ENCODE results near the gene TUBB1.

DNA sequence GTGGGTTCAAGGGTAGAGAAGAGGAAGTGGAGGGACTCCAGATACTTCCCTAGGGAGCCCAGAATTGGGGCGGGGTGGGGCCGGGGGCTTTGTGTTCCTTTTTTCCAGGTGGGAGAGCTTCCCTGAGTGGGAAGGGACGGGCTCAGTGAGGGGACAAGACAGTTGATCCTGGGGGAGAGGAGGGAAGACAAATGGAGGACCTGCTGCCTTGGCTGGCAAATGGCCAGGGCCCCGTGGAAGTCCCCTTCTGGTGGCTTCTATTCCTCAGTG lies 14.8 kb upstream of the TUBB1 start:
- no peak for TF ChIP-seq POLR2A (IDR thresholded peaks at IDR 0.05; ENCODE audit: insufficient read depth in 1 of 2, low read depth in 2 of 2, low read length in 2 of 2)
- TF ChIP-seq AHR (CRISPR knock-in tag; IDR thresholded peaks at IDR 0.05) = no peak
- TF ChIP-seq U2AF1 (optimal IDR thresholded peaks at IDR 0.05; ENCODE audit: low read depth, low read length) = no peak
- TF ChIP-seq, protein P1, sequence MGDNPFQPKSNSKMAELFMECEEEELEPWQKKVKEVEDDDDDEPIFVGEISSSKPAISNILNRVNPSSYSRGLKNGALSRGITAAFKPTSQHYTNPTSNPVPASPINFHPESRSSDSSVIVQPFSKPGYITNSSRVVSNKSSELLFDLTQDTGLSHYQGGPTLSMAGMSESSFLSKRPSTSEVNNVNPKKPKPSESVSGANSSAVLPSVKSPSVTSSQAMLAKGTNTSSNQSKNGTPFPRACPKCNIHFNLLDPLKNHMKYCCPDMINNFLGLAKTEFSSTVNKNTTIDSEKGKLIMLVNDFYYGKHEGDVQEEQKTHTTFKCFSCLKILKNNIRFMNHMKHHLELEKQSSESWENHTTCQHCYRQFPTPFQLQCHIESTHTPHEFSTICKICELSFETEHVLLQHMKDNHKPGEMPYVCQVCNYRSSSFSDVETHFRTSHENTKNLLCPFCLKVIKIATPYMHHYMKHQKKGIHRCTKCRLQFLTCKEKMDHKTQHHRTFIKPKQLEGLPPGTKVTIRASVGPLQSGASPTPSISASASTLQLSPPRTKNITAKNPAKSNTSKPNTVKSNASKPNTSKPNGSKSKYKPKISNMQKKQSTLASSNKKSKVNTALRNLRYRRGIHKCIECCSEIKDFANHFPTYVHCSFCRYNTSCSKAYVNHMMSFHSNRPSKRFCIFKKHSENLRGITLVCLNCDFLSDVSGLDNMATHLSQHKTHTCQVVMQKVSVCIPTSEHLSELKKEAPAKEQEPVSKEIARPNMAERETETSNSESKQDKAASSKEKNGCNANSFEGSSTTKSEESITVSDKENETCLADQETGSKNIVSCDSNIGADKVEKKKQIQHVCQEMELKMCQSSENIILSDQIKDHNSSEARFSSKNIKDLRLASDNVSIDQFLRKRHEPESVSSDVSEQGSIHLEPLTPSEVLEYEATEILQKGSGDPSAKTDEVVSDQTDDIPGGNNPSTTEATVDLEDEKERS (CRISPR knock-in tag; IDR thresholded peaks at IDR 0.05) = no peak
- TF ChIP-seq EZH2 (conservative IDR thresholded peaks at IDR 0.05; ENCODE audit: low read depth, low read length) = no peak
- no peak for TF ChIP-seq HMG20B (CRISPR knock-in tag; conservative IDR thresholded peaks at IDR 0.05)
- no peak for TF ChIP-seq SP2 (CRISPR knock-in tag; IDR thresholded peaks at IDR 0.05)
- TF ChIP-seq, protein P2, sequence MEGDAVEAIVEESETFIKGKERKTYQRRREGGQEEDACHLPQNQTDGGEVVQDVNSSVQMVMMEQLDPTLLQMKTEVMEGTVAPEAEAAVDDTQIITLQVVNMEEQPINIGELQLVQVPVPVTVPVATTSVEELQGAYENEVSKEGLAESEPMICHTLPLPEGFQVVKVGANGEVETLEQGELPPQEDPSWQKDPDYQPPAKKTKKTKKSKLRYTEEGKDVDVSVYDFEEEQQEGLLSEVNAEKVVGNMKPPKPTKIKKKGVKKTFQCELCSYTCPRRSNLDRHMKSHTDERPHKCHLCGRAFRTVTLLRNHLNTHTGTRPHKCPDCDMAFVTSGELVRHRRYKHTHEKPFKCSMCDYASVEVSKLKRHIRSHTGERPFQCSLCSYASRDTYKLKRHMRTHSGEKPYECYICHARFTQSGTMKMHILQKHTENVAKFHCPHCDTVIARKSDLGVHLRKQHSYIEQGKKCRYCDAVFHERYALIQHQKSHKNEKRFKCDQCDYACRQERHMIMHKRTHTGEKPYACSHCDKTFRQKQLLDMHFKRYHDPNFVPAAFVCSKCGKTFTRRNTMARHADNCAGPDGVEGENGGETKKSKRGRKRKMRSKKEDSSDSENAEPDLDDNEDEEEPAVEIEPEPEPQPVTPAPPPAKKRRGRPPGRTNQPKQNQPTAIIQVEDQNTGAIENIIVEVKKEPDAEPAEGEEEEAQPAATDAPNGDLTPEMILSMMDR (CRISPR knock-in tag; IDR thresholded peaks at IDR 0.05) = no peak
- TF ChIP-seq SIN3B (IDR thresholded peaks at IDR 0.05; ENCODE audit: low read length) = no peak
- no peak for TF ChIP-seq SRSF4 (IDR thresholded peaks at IDR 0.05; ENCODE audit: low read depth, low read length, poor library complexity, severe bottlenecking)
- TF ChIP-seq ZNF564 (CRISPR knock-in tag; IDR thresholded peaks at IDR 0.05) = no peak
- TF ChIP-seq ZSCAN20 (CRISPR knock-in tag; IDR thresholded peaks at IDR 0.05; ENCODE audit: borderline replicate concordance) = no peak
